ENCODE data around the gene ERN1. TPM values are rescaled to one million over a fixed set of nuclear protein-coding genes. Genes with fewer than 3 reads are reported as not detected.

Gene ERN1
- total RNA-seq (2022; extraction: Qiagen RNA extraction) = 2.9 to 3.9 TPM (median 3.6 TPM) in 5 replicates

DNA sequence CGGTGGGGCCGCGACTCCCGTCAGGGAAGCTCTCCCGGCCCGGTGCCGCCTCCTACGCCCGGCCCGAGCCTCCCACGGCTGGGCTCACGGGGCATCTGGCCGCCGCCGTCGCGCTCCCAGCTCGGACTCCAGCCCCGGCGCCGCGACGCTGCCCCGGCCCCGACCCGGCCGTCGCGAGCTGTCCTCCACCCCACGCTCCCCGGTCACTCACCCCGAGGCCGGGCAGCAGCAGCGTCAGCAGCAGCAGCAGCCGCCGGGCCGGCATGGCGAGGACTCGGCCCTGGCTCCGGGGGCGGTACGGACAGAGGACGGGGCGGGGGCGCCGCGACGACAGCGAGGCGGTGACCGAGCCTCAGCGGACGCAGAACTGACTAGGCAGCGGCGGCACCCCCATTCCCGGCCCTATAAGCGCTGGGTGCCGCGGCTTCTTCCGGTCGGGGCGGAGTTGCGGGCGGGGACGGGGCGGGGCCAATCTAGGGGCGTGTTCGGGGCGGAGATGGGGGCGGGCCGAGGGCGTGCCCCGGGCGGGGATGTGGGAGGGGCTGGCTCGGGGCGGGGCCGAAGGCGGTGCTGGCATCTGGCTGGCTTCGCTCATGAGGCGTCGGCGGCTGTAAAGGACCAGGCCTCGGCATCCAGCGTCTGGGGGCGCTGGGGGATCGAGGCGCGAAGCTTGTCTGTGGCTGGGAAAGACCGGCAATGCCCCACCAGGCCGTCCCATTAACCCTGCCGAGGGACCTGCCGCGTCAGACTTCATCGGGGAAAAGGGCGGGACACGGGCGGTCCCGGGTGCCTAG lies at the start of gene ERN1:
Gene ERN1 (minus strand): TSS at position 380 of the 794 bp plus-strand sequence. CDS start 115 bp downstream, at position 265.

GRCh38 chr17:64020056-64020766 lies 109.7 kb downstream of the ERN1 start, which contains the start of gene ICAM2:
Gene ICAM2 (minus strand): TSS chr17:64020633. CDS start chr17:64006691, 13,942 bp downstream.

GRCh38 chr17:63998050-63998720 lies 131.8 kb downstream of the ERN1 start, which contains the start of gene PRR29:
Gene PRR29 (plus strand): TSS chr17:63998351. CDS start chr17:63998365, 14 bp downstream.

Other genes with a start within 250 kb of the ERN1 start
- gene GH2, start 248.2 kb downstream of the ERN1 start, total RNA-seq (2022; extraction: Qiagen RNA extraction) = not detected in 5 replicates
- gene CSH1, start 233.6 kb downstream of the ERN1 start, total RNA-seq (2022; extraction: Qiagen RNA extraction) = not detected in 5 replicates
- gene CSHL1, start 218.9 kb downstream of the ERN1 start, total RNA-seq (2022; extraction: Qiagen RNA extraction) = not detected in 5 replicates
- gene GH1, start 211.3 kb downstream of the ERN1 start, total RNA-seq (2022; extraction: Qiagen RNA extraction) = not detected in 5 replicates
- gene CD79B, start 197.8 kb downstream of the ERN1 start, total RNA-seq (2022; extraction: Qiagen RNA extraction) = 0.08 to 0.09 TPM in 2 of 5 replicates, not detected in the others
- gene SCN4A, start 157.2 kb downstream of the ERN1 start, total RNA-seq (2022; extraction: Qiagen RNA extraction) = 0.03 to 0.15 TPM (median 0.07 TPM) in 5 replicates
- gene PRR29, start 131.8 kb downstream of the ERN1 start, total RNA-seq (2022; extraction: Qiagen RNA extraction) = 0.46 to 0.89 TPM (median 0.53 TPM) in 5 replicates
- not detected in 5 replicates for gene ICAM2, start 109.5 kb downstream of the ERN1 start, total RNA-seq (2022; extraction: Qiagen RNA extraction)
- gene TEX2, start 133.1 kb upstream of the ERN1 start, total RNA-seq (2022; extraction: Qiagen RNA extraction) = 10.8 to 17.7 TPM (median 12.7 TPM) in 5 replicates

Measured in A549 treated with Hydrocortisone at 1 μM for 4 hours (cell line).